ENCODE results near the gene PBLD.

PBLD gene

GRCh38 chr10:68332259-68333057 lies at the start of gene PBLD:
PBLD (minus strand) TSS chr10:68332928; CDS start chr10:68306844, 26,084 bp downstream.
- peak; percentile 59 for DNase-seq

- no peak for DNase-seq
These were observed 38.9 kb upstream of the PBLD start for GRCh38 chr10:68371604-68372003.

DNA sequence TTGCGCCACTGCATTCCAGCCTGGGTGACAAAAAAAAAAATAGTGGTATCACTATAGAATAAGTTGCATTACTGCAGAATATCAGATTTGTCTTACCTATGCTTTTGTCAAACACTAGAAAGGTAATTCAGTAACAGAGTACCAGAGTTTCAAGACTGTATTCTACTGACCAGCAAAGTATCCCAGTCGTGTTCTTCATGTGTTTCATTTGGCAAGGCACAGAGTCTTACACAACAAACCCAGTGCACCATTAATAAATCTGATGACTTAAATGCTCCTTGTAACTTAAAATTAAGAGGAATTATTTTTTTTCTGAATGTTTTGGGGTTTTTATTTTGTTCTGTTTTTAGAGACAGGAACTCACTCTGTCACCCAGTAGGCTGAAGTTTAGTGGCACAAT lies 34.4 kb upstream of the PBLD start:
- no peak for DNase-seq

GRCh38 chr10:68366600-68366999 lies 33.9 kb upstream of the PBLD start:
- DNase-seq = no peak

DNA sequence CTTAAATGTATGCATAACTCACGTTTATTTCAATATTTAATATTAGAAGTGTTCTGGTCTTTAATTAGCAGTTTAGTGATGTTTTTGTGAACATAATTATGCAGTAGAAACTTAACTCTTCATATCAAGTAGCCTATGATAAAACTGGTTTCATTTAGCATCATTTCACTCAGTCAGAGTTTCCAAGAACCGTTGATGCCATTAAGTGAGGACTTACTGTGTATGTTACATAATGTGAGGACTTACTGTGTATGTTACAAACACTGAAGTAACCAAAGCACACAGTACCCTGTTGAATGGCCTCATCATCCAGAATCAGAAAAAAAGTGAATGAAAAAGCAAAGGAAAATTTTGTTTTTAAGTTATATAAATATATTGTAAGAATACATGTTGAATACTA lies 32.9 kb upstream of the PBLD start:
- no peak for DNase-seq

- DNase-seq = no peak
These were observed 31.6 kb upstream of the PBLD start for GRCh38 chr10:68364101-68364886.

GRCh38 chr10:68362590-68362989 lies 29.9 kb upstream of the PBLD start:
- no peak for DNase-seq

DNA sequence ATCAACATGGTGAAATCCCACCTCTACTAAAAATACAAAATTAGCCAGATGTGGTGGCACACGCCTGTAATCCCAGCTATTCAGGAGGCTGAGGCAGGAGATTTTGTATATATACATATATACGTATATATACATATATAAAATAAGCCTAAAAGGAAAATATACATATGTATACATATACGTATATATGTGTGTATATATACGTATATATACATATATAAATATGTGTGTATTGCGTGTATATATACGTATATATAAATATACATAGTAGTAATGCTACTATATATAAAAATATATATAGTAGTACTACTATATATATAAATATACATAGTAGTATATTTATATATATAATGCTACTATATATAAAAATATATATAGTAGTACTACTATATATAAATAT lies 26.5 kb upstream of the PBLD start:
- DNase-seq = no peak

GRCh38 chr10:68353537-68353936 lies 20.8 kb upstream of the PBLD start:
- DNase-seq = no peak

- peak; percentile 22 for DNase-seq
These were observed 15.6 kb upstream of the PBLD start for GRCh38 chr10:68348265-68348741.

GRCh38 chr10:68346774-68347173 lies 14.0 kb upstream of the PBLD start:
- no peak for DNase-seq

DNA sequence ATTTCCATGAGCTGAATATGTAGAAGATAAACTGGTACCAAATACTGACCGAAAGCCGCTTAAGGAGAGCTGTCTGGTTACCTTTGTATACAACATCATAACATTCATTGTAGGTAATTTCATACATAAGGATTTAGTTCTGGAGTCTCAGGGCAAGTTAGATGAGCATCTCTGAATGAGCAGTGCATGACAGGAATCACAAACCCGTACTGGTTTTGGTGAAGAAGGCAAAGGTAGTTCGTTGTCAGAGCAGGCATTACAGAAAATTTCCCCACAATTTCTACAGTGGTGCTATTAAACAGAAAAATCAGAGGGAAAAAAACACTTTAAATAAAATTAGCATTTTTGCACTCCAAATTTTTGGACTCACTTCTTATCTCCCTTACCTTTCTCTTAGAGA lies 12.9 kb upstream of the PBLD start:
- no peak for DNase-seq

DNA sequence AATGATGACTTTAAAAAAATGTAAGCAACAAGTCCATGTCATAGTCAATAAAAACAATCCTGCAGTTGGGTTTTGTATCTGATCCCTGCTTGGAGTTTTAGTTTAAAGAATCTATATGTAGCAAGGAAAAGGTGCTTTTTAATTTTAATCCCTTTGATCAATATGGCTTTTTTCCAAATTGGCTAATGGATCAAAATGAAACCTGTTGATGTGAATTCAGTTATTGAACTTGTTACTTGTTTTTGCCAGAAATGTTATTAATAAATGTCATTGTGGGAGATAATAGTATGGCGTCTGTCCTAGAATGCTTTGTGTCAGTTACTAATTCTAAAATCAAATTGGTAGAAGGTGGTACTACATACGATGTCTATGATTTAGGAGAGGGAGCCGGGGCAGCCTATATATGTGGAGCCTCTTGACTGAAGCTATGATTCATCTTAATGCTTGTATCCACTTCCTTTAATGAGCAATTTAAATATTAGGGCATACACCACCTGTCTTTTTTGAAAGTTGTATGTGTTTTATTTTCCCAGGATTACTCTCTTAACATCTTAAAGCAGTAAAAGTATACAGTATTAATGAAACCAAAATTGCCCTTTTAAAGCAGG lies 10.3 kb upstream of the PBLD start:
- DNase-seq = no peak

- DNase-seq = no peak
These were observed 7.8 kb upstream of the PBLD start for GRCh38 chr10:68340358-68341080.

- no peak for DNase-seq
These were observed 4.1 kb upstream of the PBLD start for GRCh38 chr10:68336754-68337351.

DNA sequence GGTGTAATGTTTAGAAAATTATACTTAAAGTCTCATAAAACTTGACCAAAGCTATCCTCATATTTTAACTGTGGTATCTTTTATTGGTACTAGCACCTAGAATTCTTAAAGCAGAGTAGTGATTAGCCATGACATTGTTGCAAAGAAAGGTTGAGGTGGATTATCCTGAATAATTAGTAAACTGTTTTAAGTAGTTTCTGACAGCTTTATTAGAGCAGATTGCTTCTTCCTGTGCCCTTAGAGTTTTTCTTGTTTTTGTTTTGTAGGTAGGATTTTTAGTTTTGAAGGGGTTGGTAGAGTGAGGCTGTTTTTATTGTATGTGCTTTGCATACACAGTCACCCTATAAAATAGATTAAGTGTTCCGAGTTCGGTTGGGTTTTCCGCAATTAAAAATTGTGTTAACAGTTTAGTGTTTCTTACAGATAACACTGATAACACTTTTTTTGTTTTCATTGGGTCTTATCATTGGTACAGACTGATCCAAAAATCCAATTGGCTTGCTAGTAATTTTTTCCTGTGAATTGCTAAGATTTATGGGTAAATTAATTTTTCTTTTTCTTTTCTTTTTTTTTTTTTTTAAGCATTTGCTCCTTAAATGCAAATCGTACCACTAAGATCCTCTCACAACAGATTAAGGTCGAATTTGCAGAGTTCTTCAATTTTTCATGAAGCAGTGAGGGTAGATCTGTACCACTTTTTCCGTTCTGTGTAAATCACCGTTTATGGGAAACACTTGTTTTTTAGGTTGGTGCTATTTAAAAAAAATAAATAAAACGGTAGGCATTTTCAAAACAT lies 2.1 kb upstream of the PBLD start:
- DNase-seq = no peak

DNA sequence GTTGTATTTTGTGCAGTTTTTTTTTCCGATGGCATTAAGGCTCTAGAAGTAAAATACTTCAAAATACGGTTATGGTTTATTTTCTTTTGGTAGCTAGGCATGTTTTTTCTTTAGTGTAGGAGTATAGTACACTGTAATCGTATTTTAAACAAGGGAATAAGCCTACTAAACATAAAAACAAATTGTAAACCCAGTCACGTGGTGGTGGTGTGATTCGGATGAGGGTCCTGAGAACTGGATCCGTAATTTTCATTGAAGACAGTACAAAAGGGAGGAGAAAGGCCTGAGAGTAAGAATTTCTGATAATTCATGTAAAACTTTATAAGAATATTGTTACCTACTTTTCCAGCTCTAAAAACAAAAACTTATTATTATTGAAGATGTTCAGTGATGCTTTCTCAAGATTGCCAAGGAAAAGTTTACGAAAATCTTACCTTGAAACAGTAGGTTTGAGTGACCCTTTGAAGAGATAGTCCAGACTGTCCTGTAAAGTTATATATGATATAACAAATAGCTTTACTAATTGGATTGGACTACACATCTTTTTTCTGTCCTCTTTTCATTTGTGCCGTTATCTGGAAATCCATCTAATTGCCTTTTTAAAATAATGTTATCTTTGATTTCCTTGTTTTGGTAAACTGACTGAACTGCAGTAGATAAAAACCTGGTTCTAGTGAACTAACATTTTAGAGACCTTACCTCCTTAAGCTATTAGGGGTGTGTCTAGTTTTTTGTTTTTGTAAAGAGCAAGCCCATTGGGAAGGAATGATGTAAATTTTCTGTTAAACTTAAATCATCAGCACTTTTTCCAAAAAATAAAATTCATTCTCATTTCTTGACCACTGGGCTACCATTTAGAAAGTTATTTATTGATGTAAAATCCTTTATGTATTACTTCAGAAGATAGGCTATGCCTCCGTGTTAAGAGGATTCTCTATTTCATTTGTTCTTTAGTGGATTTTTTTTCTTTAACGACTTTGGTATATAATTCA lies 1.0 kb upstream of the PBLD start:
- no peak for DNase-seq

DNA sequence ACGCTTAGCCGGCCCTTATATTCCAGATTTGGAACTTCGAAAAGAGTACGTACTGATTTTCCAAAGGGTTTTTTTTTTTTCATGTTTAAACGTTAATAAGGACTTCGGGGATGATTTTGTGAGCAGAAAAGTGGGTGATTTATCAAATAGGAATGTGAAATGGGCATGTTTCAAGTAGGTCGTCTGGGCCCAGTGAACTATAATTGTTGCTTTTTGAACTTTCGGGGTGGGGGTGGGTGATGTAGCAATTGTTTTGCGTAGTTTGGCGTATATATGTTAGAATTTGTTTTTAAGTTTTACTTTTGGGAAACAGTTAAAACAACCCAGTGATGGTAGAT lies 299 bp upstream of the PBLD start:
- no peak for DNase-seq

GRCh38 chr10:68331455-68332258 lies 1.1 kb downstream of the PBLD start, which contains the start of gene HNRNPH3:
HNRNPH3 (plus strand) TSS chr10:68332064; CDS start chr10:68337222, 5,158 bp downstream.
- peak; percentile 96 for DNase-seq
